Myocyte (in vitro differentiated cells): Measurements from ENCODE around the gene ANXA2R. TPM values are rescaled to one million over a fixed set of nuclear protein-coding genes. Genes with fewer than 3 reads are reported as not detected.
"Not testable (repeated sequence)": the region's sequence is repeated elsewhere in the genome, so short reads cannot be mapped to it uniquely, and the experiment has no call there.

Experiments
- DNase-seq: peaks from one replicate; pipeline ENCODE4 v3.0.0-alpha.2; 2012; ENCODE audit warnings: low read depth
- polyA plus RNA-seq: library from polyadenylated mRNA; unstranded; fragments of >200 nt; gene quantifications from one replicate; pipeline ENCODE4 v1.2.1, GENCODE V29; 2012; ENCODE audit warnings: missing spikeins
- total RNA-seq: library from RNA; depleted of rRNA; stranded (reverse); fragments of >200 nt; gene quantifications from 2 replicates; pipeline ENCODE4 v1.2.3, GENCODE V29; 2014

ANXA2R gene, protein sequence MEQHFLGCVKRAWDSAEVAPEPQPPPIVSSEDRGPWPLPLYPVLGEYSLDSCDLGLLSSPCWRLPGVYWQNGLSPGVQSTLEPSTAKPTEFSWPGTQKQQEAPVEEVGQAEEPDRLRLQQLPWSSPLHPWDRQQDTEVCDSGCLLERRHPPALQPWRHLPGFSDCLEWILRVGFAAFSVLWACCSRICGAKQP
- total RNA-seq = 0.86 and 0.88 TPM in 2 replicates
- polyA plus RNA-seq = 1.0 TPM

DNA sequence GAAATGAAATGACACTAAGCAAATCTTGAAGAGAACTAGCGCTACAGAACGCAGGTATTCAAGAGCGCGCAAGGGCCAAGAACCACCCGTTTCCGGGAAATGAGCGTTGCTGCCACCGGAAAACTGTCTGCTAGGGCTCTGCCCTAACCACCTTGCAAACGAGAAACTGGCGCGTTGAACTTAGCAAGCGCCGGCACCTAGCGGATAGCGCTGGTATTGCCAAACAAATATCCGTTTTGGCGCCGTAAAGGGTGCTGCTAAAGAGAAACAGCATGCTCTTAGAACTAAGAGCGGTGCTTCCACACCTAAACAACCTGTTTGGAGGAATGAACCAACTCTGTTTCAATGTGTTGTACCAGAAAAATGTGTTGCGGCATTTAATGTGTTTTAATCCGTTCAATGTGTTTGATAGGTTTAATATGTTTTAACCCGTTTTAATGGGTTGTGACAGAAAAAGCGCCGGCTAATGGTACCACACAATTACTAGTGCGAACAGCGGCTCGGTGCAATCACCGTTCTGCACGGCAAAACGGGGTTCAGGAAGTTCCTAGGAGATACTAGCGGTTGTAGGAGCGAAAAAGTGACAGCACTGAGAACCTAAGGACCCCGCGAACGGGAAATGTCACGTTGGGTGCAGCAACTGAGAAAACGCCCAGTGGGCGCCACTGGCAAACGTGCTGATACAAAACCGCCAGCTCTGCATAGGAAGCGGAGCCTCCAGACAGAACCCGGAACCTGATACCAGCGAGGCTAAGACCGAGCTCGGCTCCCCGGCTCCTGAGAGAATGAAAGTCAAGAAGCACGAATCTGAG lies at the start of gene ANXA2R:
TSS of gene ANXA2R (minus strand) at position 33 of the 812 bp plus-strand sequence. CDS start 273 bp downstream, outside the sequence.
- DNase-seq = peak; percentile 96

DNA sequence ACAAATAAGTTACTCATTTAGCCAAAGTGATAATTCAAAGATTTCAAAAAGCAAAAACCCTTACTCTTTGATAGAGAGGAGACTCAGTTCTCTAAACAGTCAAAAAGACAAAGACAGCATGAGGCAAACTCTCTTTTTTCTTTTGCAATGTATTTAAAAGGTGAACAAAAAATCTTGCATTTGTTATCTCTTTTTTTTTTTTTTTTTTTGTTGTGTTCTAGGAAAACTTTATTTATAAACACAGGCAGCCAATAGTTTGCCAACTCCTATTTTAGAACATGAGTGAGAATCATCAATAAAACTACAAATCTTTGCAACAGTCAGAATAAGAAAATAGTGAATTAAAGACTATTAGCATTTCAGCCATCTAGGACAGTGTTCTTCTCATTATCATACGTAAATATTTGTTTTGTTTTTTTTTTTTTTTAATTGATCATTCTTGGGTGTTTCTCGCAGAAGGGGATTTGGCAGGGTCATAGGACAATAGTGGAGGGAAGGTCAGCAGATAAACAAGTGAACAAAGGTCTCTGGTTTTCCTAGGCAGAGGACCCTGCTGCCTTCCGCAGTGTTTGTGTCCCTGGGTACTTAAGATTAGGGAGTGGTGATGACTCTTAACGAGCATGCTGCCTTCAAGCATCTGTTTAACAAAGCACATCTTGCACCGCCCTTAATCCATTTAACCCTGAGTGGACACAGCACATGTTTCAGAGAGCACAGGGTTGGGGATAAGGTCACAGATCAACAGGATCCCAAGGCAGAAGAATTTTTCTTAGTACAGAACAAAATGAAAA lies 46.2 kb upstream of the ANXA2R start:
- DNase-seq = not testable (repeated sequence)

DNA sequence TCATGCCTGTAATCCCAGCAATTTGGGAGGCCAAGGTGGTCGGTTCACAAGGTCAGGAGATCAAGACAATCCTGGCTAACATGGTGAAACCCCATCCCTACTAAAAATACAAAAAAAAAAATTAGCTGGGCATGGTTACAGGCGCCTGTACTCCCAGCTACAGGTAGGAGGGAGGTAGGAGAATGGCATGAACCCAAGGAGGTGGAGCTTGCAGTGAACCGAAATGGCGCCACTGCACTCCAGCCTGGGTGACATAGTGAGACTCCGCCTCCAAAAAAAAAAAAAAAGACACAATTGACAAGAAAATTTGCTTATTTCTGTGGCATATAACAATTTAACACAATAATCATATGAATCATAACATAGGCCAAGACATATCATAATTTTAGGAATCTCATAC lies 45.3 kb upstream of the ANXA2R start:
- DNase-seq = no peak

DNA sequence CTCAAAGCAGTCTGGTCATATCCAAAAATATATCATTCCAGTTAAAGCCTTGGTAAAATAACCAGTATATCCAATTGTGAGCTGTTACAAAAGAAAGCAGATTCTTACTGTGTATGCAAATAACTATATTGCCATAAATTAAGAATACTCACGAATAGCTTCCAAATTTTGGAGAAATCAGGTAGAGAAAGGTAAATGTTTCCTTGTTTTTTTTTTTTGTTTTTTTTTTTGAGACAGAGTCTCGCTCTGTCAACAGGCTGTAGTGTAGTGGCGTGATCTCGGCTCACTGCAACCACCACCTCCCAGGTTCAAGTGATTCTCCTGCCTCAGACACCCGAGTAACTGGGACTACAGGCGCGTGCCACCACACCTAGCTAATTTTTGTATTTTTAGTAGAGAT lies 44.3 kb upstream of the ANXA2R start:
- not testable (repeated sequence) for DNase-seq

DNA sequence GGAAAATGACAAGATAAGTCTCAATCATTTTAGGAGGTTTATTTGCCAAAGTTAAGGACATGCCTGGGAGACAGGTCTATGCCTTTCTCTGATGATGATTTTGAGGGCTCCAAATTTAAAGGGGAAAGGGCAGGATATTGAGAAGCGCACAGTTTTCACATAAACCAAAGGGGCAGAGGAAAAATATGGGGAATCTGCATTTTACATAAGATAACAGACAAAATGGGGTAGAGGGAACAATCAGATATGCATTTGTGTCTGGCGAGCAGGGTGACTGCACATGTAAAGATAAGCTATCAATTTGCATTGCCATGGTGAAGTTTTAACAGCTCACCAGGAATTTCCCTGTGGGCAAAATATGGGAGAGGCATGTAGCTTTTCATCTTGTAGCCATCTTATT lies 41.2 kb upstream of the ANXA2R start:
- not testable (repeated sequence) for DNase-seq

DNA sequence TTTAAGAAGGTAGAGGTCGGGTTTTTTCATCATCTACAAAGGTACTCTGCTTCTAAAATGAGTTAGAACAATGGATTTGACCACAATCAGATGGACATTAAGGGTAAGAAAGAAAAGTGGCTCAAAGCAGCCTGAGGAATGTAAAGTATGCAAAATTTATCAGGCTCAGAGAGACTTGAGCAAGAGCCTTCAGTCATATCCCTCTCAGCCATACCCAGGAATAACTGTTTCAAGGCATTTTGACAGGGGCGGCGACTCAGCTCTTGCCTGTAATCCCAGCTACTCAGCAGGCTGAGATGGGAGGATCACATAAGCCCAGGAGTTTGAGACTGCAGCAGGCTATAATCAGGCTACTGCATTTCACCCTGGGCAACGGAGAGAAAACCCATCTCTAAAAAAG lies 38.8 kb upstream of the ANXA2R start:
- peak; percentile 45 for DNase-seq

DNA sequence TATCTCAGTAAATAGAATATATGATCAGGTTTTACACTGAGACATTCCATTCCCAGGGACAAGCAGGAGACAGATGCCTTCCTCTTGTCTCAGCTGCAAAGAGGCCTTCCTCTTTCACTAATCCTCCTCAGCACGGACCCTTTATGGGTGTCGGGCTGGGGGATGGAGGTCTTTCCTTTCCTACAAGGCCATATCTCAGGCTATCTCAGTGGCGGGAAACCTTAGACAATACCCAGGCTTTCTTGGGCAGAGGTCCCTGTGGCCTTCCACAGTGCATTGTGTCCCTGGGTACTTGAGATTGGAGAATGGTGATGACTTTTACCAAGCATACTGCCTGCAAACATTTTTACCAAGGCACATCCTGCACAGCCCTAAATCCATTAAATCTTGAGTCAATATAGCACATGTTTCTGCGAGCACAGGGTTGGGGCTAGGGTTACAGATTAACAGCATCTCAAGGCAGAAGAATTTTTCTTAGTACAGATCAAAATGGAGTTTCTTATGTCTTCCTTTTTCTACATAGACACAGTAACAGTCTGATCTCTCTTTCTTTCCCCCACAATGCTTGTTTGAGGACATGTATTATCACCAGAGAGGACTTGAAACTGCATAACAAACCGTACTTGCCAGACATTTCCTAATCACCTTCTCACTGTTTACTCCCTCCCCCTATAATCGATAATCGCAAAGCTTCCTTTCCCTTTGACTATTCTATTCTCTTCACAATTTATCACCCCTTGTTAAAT lies 37.5 kb upstream of the ANXA2R start:
- not testable (repeated sequence) for DNase-seq

DNA sequence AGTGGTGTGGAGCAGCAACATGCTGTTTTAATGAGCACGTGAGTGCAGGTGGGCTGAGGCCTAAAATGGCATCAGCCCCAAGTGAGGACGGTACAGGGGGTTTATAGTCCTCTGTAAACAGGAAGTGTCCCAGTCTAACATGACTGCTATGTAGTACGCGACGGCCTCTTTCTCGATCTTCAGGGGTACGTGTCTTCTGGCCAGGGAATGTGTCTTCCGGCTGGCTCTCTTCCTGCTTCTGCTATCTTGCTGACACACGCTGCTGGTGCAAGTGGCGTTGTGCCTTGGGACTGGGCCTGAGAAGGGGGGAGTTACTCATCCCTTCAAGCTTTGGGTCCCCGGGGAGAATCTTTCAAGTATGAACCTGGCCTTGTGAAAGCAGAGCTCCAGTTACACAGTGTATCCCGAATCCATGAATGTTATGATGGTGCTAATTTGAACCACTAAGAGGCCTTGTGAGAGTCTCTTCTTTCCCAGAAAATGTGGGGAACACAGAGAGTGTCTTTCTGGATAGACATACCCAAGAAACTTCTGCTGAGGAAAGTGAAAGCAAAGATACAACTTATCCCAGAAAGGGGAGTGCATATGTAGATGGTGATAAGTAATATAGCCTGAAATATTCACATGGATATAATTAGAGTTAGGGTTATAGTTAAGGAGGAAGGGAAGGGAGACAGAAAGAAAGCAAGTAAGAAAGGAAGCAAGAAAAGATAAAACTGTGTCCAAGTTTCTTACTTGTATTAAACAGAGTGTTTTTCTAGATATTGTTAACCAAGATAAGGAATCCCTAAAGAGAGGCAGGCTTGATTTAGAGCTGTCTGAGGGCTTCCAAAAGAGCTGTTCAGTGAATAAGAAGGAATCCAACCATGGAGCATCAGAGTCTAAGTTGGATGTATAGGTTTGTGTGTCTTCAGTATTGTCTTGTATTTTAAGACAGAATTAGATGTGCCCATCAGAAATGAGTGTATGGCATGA lies 35.5 kb upstream of the ANXA2R start:
- peak; percentile 50 for DNase-seq

DNA sequence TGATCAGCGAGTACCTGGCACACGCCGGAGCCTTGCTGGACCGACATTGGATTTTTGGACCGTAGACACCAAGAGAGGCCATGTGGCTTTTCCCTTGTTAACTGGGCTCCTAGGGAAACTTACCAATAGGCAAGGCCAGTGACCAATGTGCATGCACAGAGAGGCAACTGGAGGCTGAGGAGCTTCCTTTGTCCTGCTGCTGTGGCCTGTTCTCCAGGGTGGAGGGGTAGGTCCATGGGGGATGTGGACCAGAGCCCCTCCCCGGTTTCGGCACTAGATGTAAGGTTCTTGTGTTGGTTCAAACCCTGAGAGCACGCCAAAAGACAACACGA lies 34.8 kb upstream of the ANXA2R start:
- DNase-seq = no peak

DNA sequence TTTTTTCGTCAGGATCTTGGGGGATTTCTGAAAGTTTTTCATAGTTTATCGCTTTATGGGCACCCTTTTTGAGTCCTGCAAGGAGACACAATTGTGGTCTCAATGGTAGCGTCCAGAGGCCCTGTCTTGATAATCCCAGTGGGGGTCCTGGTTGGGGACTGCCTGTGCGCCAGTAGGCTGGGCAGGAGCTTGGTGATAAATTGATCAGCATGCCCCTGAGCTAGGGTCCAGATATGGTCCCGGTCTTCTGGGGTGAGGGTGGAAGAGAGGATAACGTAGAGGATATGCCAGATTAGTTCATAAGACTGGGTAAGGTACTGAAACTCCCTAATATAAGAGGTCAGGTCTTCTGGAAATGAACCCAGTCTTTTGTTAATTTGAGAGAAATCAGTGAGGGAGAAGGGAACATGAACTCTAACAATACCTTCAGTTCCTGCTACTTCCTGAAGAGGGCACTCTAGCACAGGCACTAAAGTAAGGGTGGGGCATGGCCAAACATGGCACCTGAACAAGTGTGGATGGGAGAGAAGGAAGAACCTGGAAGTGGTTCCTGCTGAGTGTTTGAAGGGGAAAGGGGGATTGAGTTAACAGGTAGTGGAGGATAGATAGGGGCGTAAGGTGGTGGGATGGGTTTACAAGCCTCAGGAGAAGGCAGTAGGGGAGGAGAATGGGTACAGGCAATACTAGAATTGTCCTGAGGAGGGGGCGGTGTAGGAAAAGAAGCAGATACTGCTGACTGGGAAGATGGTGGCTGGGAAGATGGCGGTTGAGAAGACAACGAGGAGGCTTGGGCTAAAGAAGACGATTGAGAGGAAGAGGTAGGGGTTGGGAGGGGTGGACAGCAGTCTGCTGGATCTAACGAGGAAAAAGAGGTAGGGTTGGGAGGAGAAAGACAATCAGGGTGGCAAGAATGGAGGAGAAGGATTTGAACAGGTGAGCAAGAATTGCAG lies 33.8 kb upstream of the ANXA2R start:
- DNase-seq = peak; percentile 55

DNA sequence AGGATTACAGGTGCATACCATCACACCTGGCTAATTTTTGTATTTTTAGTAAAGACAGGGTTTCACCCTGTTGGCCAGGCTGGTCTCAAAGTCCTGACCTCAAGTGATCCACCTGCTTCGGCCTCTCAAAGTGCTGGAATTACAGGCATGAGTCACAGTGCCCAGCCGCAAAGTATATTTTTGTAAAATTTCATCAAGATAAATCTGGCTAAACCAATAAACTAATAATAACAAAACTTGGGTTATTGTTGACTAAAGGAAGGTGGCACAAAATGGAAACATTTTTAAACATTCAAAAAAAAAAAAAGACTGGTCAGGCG lies 29.2 kb upstream of the ANXA2R start:
- DNase-seq = peak; percentile 53

DNA sequence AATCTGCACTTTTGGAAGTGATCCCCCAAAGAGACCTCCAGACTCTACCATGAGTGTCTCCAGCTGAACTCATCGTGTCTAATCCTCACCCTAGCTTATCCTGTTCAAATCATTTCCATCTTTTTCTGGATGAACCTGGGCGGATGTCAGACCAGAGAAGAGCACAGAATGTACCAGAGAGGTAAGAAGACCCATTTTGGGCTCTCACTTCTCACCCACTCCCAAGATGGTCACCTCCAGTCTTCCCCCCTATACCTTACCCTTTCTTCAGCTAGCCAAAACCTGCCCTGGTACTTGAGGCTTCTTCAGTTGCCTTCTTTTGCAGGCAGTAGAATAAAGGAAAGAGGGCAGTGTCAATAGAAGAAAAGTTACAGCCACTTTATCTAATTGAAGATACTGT lies 27.9 kb upstream of the ANXA2R start:
- no peak for DNase-seq

DNA sequence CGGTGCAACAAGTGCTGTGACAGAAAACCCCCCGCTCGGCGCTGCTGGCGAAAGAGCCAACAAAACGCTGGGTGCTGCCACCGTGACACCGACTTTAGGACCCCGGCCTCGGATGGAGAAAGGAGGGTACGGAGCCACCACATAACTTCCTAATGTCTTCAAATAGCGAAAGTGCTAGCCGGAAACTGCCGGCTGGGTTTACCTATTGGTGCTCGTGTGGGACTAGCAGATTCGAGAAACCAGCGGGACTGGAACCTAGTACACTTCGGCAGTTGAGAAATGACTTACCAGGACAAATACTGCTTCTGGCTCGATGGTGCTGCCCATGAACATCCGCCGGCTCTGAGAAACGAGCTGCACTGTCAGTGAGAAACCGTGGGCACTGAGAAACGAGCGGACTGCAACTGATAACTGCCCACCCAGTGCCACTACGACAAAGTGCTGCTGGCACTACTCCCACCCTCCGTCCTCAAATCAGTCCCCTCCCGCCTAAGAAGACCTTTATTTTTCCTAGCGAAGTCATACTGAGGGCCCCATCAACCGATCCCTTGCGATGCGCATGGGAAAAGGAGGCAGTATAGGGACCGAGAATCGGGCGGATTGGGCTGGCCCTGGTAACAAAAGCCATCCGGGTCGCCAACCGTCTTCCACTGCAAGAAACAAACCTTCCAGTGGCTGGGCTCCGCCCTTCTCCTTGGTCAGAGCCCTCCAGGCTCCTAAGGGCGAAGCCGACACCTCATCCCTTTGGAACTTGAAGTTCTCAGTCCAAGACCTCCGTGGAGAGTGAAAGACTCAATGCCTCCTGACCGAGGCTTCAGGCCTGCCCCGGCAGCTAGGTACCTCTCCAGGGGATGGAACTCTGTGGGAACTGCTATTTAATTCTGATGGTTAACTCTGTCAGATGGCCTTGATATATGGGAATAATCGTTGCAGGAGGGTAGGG lies 27.0 kb upstream of the ANXA2R start:
- peak; percentile 95 for DNase-seq

DNA sequence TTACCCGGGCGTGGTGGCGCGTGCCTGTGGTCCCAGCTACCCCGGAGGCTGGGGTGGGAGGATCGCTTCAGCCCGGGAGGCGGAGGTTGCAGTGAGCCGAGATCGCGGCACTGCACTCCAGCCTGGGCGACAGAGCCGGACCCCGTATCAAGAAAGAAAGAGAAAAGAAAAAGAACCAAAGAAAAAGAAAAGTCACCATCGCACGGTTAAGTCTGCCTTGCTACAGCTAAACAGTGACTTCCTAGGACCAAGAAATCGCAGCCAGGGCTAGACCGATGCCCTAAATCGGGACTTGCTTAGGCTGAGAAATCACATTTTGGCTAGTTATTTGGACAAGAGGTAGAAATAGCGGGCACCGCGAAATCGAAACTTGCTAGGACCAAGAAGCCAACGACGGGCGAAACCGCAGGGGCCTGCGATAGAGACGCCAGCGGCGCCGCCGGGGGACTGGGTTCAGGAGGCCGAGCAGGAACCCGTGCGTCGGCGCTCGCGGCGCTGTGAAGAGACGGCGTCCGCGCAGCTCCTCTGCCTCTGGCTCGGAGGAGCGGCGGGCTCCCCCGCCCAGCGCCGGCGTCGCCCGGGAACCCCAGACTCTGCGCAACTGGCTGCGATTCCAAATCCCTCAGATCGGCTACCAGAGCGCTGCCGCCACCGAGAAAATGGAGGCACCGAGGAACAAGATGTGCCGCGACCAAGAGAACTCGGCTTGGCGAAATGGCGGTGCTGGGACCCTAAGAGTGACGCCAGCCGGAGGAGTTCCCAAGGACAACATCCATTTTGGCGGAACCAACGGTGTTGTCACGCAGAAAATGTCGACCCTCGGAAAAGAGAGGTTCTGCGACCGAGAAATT lies 26.1 kb upstream of the ANXA2R start:
- peak; percentile 81 for DNase-seq

DNA sequence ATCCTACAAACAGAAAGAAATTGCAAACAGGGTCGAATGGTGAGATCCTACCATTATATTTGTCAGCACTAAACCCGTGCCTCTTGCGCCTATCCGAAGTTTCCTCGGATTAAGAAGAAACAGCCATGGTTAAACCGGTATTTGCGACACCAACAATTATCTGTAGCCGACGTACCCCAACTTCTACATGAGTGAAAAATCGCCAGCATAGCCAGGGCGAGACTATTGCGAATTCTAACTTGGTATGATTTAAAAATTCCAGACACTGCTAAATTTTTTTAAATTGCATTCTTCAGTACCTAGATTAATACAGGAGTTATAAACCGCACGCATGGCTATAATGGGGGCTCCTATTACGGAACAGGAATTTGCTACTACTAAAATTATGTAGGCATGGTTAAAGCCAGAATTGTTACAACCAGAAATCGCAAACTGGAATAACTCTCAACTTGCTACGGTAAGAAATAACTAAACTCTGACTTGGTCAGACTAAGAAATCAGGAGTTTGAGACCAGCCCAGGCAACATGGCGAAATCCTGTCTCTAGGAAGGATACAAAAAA lies 25.3 kb upstream of the ANXA2R start:
- DNase-seq = peak; percentile 56

DNA sequence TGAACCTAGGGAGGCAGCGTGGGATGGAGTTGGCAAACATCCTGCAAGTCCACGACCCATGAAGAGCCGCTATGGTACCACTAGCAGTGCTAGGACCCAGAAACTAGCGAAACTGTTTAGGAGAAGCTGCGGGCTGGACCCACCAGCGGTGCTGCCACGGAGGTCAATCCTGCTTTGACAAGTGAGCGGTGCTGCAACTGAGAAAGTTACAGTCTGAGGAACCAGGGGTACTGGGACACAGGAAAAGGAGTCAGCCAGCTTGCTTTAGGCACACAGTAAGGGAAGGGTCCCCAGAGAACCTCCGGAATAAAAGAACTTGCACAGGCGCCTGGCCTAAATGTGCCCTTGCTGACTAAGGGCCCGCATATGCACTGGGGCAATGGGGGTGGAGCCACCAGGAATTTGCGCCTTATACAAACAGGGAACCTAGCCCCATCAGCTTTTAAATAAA lies 23.6 kb upstream of the ANXA2R start:
- no peak for DNase-seq
